Karpas-422 (cell line): ENCODE measurements around the gene SYNGR4. TPM values are rescaled to one million over a fixed set of nuclear protein-coding genes. Genes with fewer than 3 reads are reported as not detected.

Source experiments
- DNase-seq: peaks from one replicate; pipeline ENCODE4 v3.0.0-alpha.2; 2015
- H2AFZ ChIP-seq: fragments of 200-600 bp; sonication (generic); 2 replicates; pipeline ENCODE4 v1.6.1; 2014; ENCODE audit warnings: antibody characterized with exemption, low read length, mixed read lengths
- H3K27ac ChIP-seq: fragments of 200-600 bp; sonication (generic); 2 replicates; pipeline ENCODE4 v1.5.1; 2014; ENCODE audit warnings: mild to moderate bottlenecking, low read length, moderate library complexity
- H3K27me3 ChIP-seq: fragments of 200-600 bp; sonication (generic); 2 replicates; pipeline ENCODE4 v1.6.1; 2014; ENCODE audit warnings: low read length, mixed read lengths
- H3K36me3 ChIP-seq: fragments of 200-600 bp; sonication (generic); 2 replicates; pipeline ENCODE4 v1.6.1; 2014; ENCODE audit warnings: low read length, mixed read lengths; ENCODE audit not compliant: insufficient read depth
- H3K4me1 ChIP-seq: fragments of 200-600 bp; sonication (generic); 2 replicates; pipeline ENCODE4 v1.6.1; 2014; ENCODE audit warnings: mild to moderate bottlenecking, low read length, mixed read lengths
- H3K4me2 ChIP-seq: fragments of 200-600 bp; sonication (generic); 2 replicates; pipeline ENCODE4 v1.6.1; 2014; ENCODE audit warnings: low read length, low read depth, mild to moderate bottlenecking; ENCODE audit not compliant: poor library complexity, severe bottlenecking
- H3K4me3 ChIP-seq: fragments of 200-600 bp; sonication (generic); 2 replicates; pipeline ENCODE4 v1.5.1; 2014; ENCODE audit warnings: mild to moderate bottlenecking, antibody characterized with exemption, low read length, mixed read lengths
- H3K79me2 ChIP-seq: fragments of 200-600 bp; sonication (generic); 2 replicates; pipeline ENCODE4 v1.6.1; 2014; ENCODE audit warnings: mild to moderate bottlenecking, low read length, mixed read lengths
- H3K9ac ChIP-seq: fragments of 200-600 bp; sonication (generic); 2 replicates; pipeline ENCODE4 v1.6.0; 2014; ENCODE audit warnings: low read length
- H3K9me2 ChIP-seq: fragments of 200-600 bp; sonication (generic), shearing (Covaris generic); replicated peaks from 2 replicates; pipeline ENCODE4 v1.6.0; 2014; ENCODE audit warnings: mild to moderate bottlenecking, low read length, moderate library complexity; ENCODE audit not compliant: insufficient read depth
- H3K9me3 ChIP-seq: fragments of 300-700, 200-600 bp; sonication (generic); 2 replicates; pipeline ENCODE4 v1.6.1; 2014; ENCODE audit warnings: low read length, mixed read lengths
- H4K20me1 ChIP-seq: fragments of 200-600 bp; sonication (generic); 2 replicates; pipeline ENCODE4 v1.6.1; 2014; ENCODE audit warnings: mild to moderate bottlenecking, antibody characterized with exemption, low read length, low read depth; ENCODE audit not compliant: insufficient read depth
- total RNA-seq: library from RNA; depleted of rRNA; stranded (reverse); fragments of >200 nt; shearing (Covaris generic); gene quantifications from 2 replicates; pipeline ENCODE4 v1.2.3, GENCODE V29; 2014; ENCODE audit warnings: low replicate concordance

The SYNGR4 gene
- total RNA-seq, 1 experiment from 2014 or later = not detected

DNA sequence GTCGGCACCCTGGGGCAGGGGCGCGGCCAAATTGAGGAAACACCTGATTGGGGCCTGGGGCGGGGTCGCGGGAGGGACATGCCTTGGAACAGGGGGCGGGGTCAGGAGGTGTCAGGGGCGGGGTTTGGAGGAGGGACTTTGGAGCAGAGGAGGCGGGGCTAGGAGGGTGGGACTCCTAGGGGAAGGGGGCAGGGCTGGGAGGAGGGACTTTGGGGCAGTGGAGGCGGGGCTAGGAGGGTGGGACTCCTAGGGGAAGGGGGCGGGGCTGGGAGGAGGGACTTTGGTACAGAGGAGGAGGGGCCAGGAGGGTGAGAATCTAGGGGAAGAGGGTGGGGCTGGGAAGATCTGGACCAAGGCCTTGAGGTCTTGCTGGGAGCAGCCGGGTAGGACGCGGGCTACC, 51.2 kb downstream of the SYNGR4 start:
- Histone ChIP-seq H3K27me3 (no peaks in the 10 kb centered on the region), H3K4me2 (no peak overlapping the region)

GRCh38 chr19:48415806-48416221, 51.6 kb downstream of the SYNGR4 start:
- DNase-seq = no peak
- Histone ChIP-seq H3K4me3 (no peak overlapping the region), H3K27me3 (no peaks in the 10 kb centered on the region), H2AFZ (no peak overlapping the region), H3K27ac (no peak overlapping the region), H3K9ac (no peak overlapping the region), H4K20me1 (no peaks in the 10 kb centered on the region), H3K79me2 (no peaks in the 10 kb centered on the region), H3K4me1 (no peaks in the 10 kb centered on the region), H3K36me3 (no peaks in the 10 kb centered on the region), H3K4me2 (no peak overlapping the region), H3K9me3 (no peaks in the 10 kb centered on the region), H3K9me2 (no peaks in the 10 kb centered on the region)

More for the DNA sequence above, 51.2 kb downstream of the SYNGR4 start:
- peak; percentile 96 for DNase-seq
- no peaks in the 10 kb centered on the region for H3K9me3 ChIP-seq
- no peaks in the 10 kb centered on the region for H3K9me2 ChIP-seq
- H2AFZ ChIP-seq = no peak overlapping the region
- H3K9ac ChIP-seq = no peak overlapping the region
- no peaks in the 10 kb centered on the region for H4K20me1 ChIP-seq
- H3K4me1 ChIP-seq = no peaks in the 10 kb centered on the region
- no peaks in the 10 kb centered on the region for H3K79me2 ChIP-seq
- H3K27ac ChIP-seq = no peak overlapping the region
- H3K36me3 ChIP-seq = no peaks in the 10 kb centered on the region
- H3K4me3 ChIP-seq = no peak overlapping the region

DNA sequence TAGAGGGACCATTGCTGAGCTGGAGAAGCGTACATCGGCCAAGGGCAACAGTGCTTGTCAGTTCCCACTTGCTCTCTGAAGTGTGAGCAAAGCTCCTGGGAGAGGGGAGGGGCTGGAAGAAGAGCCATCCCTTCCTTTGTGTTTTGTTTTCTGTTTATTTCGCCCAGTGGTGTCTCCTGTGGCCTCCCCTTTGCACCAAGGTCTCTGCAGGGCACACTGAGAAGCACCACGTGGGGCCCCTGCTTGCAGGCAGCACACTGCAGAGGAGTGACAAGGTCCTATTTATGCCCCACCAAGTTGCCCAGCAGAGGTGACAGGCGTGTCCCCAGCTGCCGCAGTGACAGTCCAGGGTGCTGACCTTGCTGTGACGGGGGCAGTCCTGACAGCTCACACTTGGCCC, 53.3 kb downstream of the SYNGR4 start:
- no peak for DNase-seq
- H3K4me1 ChIP-seq = no peaks in the 10 kb centered on the region
- no peak overlapping the region for H3K4me3 ChIP-seq
- H3K9ac ChIP-seq = no peak overlapping the region
- H2AFZ ChIP-seq = no peak overlapping the region
- H3K4me2 ChIP-seq = no peak overlapping the region
- H3K27ac ChIP-seq = no peak overlapping the region
- H3K9me2 ChIP-seq = no peaks in the 10 kb centered on the region
- no peaks in the 10 kb centered on the region for H3K79me2 ChIP-seq
- H3K36me3 ChIP-seq = no peaks in the 10 kb centered on the region
- no peaks in the 10 kb centered on the region for H4K20me1 ChIP-seq
- no peaks in the 10 kb centered on the region for H3K27me3 ChIP-seq
- no peaks in the 10 kb centered on the region for H3K9me3 ChIP-seq

- Histone ChIP-seq H3K4me1 (no peaks in the 10 kb centered on the region), H3K9ac (no peak overlapping the region), H3K36me3 (no peaks in the 10 kb centered on the region), H3K9me2 (no peaks in the 10 kb centered on the region), H3K4me3 (no peak overlapping the region), H3K27me3 (no peaks in the 10 kb centered on the region), H3K9me3 (no peaks in the 10 kb centered on the region), H4K20me1 (no peaks in the 10 kb centered on the region), H2AFZ (no peak overlapping the region), H3K27ac (no peak overlapping the region), H3K4me2 (no peak overlapping the region), H3K79me2 (no peaks in the 10 kb centered on the region)
- DNase-seq = no peak
Observed at GRCh38 chr19:48418317-48419064, 54.3 kb downstream of the SYNGR4 start.

DNA sequence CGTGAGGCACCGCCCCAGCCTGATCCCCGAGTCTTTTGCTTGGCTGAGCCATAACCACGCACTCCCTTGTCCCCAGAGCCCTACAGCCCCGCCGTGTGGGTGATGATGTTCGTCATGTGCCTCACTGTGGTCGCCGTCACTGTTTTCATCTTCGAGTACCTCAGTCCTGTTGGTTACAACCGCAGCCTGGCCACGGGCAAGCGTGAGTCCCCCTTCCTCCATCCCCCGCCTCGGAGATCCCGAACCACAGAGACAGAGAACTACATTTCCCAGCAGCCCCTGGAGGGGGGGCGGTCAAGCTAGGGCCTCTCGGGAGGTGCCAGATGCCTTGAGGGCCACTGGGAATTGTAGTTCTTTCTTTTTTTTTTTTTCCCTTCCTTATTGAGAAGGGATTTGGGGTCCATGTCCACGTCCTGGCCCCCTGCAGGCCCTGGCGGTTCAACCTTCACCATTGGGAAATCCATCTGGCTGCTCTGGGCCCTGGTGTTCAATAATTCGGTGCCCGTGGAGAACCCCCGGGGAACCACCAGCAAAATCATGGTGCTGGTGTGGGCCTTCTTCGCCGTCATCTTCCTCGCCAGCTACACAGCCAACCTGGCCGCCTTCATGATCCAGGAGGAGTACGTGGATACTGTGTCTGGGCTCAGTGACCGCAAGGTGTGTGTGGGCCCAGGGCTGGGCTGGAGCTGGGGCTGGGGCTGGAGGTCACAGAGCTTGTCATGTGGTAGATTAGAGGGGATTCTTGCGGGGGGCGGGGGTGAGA, 55.2 kb downstream of the SYNGR4 start:
- Histone ChIP-seq H3K27ac (no peak overlapping the region), H4K20me1 (no peaks in the 10 kb centered on the region), H2AFZ (no peak overlapping the region), H3K4me1 (no peaks in the 10 kb centered on the region), H3K9me2 (no peaks in the 10 kb centered on the region), H3K27me3 (no peaks in the 10 kb centered on the region), H3K79me2 (no peaks in the 10 kb centered on the region), H3K36me3 (no peaks in the 10 kb centered on the region), H3K9me3 (no peaks in the 10 kb centered on the region), H3K4me2 (no peak overlapping the region), H3K9ac (no peak overlapping the region), H3K4me3 (no peak overlapping the region)
- DNase-seq = peak; percentile 74

- Histone ChIP-seq H3K4me3 (no peak overlapping the region), H3K9me3 (no peaks in the 10 kb centered on the region), H3K4me2 (no peak overlapping the region), H2AFZ (no peak overlapping the region), H4K20me1 (no peaks in the 10 kb centered on the region), H3K4me1 (peaks cover 5% of the 10 kb centered on the region), H3K79me2 (no peaks in the 10 kb centered on the region), H3K36me3 (no peaks in the 10 kb centered on the region), H3K9ac (no peak overlapping the region), H3K27me3 (no peaks in the 10 kb centered on the region), H3K9me2 (no peaks in the 10 kb centered on the region), H3K27ac (no peak overlapping the region)
- no peak for DNase-seq
Observed at GRCh38 chr19:48421548-48421947, 57.4 kb downstream of the SYNGR4 start.

DNA sequence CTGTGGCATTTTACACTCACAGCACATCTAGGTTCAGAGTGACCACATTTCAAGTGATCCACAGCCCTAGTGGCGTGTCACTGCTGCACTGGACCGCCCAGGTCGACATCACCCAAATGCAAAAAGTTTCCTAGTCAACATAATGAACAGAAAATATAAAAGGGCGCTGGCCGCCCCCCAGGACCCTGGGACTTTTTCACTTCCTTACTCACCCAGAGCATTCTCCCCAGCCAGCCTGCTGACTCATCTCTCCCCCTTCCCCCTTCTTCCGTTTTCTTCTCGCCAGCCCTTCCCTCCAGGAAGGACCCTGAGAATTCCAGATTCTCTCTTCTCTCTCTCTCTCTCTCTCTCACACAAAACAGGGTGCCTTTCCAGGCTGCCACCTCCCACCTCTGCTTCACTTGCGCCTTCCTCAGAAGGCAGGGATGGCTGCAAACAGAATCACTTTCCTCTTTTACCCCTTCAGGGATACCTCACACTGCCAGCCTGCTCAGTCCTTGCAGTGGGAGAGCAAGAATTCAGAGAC, 60.6 kb downstream of the SYNGR4 start:
- DNase-seq = no peak
- Histone ChIP-seq H3K9me3 (no peaks in the 10 kb centered on the region), H3K36me3 (no peaks in the 10 kb centered on the region), H3K79me2 (no peaks in the 10 kb centered on the region), H3K9me2 (no peaks in the 10 kb centered on the region), H3K4me3 (no peak overlapping the region), H2AFZ (no peak overlapping the region), H3K27ac (no peak overlapping the region), H4K20me1 (no peaks in the 10 kb centered on the region), H3K4me1 (peaks cover 5% of the 10 kb centered on the region), H3K9ac (no peak overlapping the region; the same call in 1 of the 2 replicates), H3K27me3 (no peaks in the 10 kb centered on the region), H3K4me2 (no peak overlapping the region)
